ENCODE results near the gene PRR19. TPM values are rescaled to one million over a fixed set of nuclear protein-coding genes. Genes with fewer than 3 reads are reported as not detected.

The PRR19 gene
- total RNA-seq, 1 donor from 2014 or later: 0.13 TPM

GRCh38 chr19:42294471-42295137 lies 7.3 kb upstream of the PRR19 start:
- DNase-seq (ENCODE audit: low read depth in 2 of 2): no peak

GRCh38 chr19:42295342-42295741 lies 6.6 kb upstream of the PRR19 start:
- no peak for DNase-seq (ENCODE audit: low read depth in 2 of 2)

GRCh38 chr19:42295831-42296525 lies 6.0 kb upstream of the PRR19 start:
- peak in 1 of 2 donors; percentile 68 for DNase-seq (ENCODE audit: low read depth in 2 of 2)

GRCh38 chr19:42297039-42297438 lies 4.9 kb upstream of the PRR19 start:
- no peak for DNase-seq (ENCODE audit: low read depth in 2 of 2)

DNA sequence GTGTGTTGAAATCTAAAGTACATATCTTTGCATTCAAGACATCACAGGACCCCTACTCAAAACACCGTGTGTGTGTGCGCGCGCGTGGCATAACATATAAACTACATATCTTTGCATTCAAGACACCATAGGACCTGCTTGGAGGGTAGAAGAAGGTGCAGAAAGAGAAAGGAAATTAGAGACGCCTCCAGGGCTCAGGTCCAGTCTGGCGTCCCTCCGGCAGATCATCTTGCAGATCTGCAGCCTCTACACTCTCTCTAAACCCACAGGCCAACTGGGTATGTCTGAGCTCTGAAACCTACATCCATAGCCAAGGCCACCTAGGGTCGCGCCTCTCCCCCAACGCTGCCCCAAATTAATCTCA lies 1.2 kb downstream of the PRR19 start:
- no peak for DNase-seq (ENCODE audit: low read depth in 2 of 2)

DNA sequence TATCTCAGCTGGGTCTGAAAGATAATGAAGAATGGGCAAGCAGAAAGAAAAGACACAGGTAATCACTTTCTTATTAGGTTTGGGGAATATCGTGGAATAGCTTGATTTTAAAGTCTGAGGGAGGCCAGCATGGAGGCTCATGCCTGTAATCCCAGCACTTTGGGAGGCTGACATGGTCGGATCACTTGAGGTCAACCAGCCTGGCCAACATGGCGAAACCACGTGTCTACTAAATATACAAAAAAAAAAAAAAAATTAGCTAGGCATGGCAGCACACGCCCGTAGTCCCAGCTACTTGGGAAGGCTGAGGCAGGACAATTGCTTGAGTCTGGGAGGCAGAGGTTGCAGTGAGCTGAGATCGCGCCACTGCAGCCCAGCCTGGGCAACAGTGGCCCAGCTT lies 1.9 kb downstream of the PRR19 start:
- no peak for DNase-seq (ENCODE audit: low read depth in 2 of 2)

GRCh38 chr19:42306646-42307045 lies 4.7 kb downstream of the PRR19 start:
- DNase-seq (ENCODE audit: low read depth in 2 of 2): no peak

DNA sequence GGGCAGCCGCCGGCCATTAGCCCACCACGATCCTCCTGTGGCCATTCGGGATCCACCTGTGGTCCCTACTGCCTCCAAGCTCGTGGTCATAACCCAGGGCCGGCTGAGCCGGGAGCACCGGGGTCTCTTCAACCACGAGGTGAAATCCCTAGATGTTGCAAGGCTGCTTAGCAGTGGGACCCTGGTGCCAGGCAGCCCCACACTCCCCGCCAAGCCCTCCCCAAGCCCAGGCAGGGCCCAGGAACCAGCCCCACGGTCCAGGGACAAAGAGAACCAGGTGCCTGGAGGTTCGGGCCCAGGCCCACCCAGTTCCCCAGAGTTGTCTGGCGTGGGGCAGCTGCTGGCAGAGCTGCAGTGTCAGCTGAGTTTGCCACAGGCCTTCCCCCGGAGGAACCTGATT lies 7.8 kb downstream of the PRR19 start:
- DNase-seq (ENCODE audit: low read depth in 2 of 2): no peak

GRCh38 chr19:42311657-42312056 lies 9.7 kb downstream of the PRR19 start:
- DNase-seq (ENCODE audit: low read depth in 2 of 2): no peak

DNA sequence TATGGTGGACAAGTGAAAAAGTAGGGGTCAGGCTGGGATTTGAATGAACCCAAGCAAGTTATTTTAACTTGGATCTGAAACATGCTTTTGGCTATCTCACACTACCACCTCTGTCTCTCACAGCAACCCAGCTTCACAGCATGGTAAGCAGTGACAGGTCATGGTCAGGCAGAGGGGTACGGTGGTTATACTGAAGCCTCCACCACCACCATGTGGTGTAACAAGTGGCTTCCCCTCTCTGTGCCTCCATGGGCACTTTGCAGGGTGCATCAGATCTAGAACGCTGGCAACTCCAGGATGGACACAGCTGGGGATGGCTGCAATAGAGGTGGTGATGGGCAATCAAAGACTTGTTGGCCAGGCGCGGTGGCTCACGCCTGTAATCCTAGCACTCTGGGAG lies 10.4 kb downstream of the PRR19 start:
- DNase-seq (ENCODE audit: low read depth in 2 of 2): no peak

DNA sequence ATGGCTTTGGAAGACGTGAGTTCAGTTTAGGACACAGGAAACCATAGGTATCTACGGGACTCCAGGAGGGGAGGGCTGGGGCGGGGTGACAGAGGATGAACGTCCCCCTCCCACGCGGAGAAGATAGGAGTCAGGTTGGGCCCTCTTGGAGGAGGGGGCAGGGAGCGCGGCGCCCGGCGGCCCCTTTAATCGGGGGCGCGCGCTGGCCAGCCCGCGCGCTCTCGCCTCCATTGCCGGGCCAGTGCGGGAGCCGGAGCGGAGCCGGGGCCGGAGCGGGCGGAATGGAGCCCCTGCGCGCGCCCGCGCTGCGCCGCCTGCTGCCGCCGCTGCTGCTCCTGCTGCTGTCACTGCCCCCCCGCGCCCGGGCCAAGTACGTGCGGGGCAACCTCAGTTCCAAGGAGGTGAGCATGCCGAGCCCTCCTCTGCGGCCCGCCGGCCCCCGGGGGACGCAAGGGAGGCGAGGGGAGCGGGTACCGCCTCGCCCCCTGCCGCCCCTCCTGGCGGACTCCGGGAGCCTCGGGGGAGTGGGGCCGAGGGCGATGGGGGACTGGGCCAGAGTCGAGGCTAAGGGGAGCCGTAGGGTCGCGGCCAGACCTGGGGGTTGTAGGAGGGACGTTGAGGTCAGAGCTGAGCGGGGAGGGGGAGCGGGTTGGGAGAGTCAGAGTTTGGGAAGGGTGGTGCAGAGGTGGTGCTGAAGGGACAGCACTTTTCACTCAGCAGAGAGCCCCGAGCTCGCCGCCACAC lies 11.3 kb downstream of the PRR19 start, which contains the start of gene TMEM145:
Gene TMEM145, plus strand, starts transcription at position 214 of the 744 bp plus-strand sequence. Its CDS starts 68 bp downstream, at position 282.
- peak in 1 of 2 donors; percentile 56 for DNase-seq (ENCODE audit: low read depth in 2 of 2)

DNA sequence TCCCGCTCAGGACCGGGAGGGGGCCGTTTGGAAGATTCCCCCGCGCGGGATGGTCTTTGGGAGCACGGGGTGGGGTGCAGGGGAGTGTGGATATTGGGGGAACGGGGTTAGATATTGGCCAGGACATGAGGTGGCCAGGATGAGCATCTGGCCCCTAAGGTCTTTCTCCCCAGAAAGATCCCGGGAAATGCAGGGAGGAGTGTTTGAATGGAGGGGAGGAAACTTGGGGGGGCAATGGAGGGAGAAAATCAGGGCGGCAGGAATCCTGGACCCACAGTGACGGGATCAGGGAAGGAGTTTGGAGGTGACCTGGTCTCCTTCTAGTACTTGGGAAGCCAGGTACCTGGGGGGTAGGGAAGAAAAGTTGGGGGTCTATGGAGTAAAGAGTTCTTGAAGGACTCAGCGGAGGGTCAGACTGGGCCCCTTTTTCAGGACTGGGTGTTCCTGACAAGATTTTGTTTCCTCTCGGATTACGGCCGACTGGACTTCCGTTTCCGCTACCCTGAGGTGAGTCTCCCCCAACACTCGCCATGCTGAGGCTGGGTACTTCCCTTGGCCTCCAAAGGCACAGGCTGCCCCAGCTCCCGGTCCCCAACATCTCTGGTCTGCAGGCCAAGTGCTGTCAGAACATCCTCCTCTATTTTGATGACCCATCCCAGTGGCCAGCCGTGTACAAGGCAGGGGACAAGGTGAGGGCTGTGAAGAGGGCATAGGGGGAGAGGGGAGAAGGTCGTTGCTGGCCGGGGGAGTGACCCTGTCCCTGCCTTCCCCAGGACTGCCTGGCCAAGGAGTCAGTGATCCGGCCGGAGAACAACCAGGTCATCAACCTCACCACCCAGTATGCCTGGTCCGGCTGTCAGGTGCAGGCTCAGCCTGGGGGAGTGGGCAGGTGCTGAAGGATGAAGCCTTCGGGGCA lies 12.2 kb downstream of the PRR19 start:
- DNase-seq (ENCODE audit: low read depth in 2 of 2): no peak

DNA sequence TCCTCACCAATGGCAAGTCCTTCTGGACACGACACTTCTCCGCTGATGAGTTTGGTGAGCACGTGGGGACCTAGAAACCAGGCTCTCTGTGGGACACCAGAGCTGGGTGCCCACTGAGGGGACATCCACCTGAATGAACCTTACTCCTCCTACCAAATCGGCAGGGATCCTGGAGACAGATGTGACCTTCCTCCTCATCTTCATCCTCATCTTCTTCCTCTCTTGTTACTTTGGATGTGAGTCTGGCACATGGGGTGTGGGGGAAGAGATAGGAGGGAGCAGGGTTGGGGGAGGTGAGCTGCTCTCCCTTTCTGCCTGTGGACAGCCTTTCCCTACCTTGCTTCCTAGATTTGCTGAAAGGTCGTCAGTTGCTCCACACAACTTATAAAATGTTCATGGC lies 13.1 kb downstream of the PRR19 start:
- no peak for DNase-seq (ENCODE audit: low read depth in 2 of 2)

DNA sequence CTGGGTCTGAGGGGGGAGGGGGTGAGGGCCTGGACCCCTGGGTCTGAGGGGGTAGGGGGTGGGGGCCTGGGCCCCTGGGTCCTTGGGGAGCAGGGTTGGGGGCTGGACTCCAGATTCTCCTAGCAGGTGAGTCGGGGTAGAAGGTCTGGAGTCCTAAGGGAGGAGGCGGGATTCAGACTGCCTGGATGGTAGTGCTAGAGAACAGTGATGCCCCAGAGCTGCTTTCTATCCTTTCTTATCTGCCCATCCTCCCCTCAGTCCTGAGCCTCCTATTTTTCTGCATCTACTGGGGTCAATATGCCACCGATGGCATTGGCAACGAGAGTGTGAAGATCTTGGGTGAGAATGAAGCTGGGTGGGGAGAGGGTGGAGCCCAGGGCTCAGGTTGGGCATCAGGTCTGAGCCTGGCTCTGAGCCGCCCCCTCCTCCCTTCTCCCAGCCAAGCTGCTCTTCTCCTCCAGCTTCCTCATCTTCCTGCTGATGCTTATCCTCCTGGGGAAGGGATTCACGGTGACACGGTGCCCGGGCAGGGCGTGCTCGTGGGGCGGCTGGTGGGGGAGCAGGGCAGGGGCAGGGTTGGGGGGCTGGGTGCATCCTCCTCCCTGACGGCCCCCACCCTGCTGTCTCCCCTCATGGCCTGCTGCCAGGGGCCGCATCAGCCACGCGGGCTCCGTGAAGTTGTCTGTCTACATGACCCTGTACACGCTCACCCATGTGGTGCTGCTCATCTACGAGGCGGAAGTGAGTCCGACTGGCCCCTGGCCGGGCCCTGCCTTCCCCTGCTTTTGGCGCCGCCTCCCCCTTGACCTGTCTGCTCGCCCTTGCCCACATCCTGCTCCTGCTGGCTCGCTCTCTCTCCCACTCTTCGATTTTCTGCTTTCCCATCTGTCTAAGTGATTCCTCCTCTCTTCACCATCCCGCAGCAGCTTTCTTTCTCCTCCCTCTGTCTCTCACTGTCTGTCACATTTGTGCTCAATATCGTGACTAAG lies 14.6 kb downstream of the PRR19 start:
- DNase-seq (ENCODE audit: low read depth in 2 of 2): no peak

- DNase-seq (ENCODE audit: low read depth in 2 of 2): no peak
Observed at GRCh38 chr19:42317535-42317934, 15.6 kb downstream of the PRR19 start.

DNA sequence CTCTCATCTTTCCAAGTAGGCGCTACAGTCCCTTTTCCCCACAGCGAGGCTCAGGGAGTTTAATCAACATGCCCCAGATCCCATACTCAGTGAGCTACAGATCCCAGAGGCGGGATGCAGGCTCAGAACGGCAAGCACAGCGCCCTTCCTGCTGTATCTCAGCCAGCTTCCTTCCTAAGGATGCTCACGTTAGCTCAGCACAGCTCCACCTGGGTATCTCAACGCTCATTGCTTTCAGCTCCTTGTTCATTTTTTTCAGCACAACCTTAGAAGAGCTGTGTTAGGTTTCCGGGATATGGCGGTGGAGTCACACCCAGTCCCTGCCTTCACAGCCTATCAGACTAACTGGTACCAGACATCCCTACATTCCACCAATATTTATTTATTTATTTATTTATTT lies 20.4 kb downstream of the PRR19 start:
- no peak for DNase-seq (ENCODE audit: low read depth in 2 of 2)

GRCh38 chr19:42323473-42323851 lies 21.5 kb downstream of the PRR19 start:
- DNase-seq (ENCODE audit: low read depth in 2 of 2): no peak

DNA sequence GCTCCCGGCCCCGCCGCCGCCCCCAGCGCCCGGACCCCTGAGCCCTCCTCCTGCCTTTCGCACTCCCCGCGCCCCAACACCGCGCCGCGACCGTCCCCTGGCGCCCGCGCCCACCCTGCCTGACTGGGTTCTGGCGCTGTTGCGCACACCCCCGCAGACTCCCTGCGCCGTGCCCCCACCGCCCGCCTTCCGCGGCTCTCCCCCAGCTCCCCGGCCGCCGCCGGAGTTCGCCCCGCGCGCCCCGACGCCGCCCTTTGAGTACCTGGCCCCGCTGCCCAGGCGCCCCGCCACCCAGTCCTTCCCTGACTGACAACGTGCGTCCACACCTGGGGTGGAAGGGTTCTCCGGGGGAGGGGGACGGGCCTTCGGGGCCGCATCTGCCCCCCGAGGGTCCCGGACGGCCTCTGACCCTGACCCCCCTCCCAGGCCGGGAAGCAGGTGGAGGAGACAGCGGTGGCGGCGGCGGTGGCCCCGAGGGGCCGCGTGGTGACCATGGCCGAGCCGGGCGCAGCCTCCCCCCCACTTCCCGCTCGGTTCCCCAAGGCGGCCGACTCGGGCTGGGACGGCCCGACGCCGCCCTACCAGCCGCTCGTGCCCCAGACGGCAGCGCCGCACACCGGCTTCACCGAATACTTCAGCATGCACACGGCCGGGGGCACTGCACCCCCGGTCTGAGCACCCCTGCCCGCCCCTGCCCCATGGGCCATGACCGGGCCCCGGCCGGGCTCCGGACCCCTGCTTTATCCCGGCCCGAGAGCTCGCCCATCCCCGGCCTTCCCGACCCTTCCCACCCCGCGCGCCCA lies 22.1 kb downstream of the PRR19 start:
- no peak for DNase-seq (ENCODE audit: low read depth in 2 of 2)

DNA sequence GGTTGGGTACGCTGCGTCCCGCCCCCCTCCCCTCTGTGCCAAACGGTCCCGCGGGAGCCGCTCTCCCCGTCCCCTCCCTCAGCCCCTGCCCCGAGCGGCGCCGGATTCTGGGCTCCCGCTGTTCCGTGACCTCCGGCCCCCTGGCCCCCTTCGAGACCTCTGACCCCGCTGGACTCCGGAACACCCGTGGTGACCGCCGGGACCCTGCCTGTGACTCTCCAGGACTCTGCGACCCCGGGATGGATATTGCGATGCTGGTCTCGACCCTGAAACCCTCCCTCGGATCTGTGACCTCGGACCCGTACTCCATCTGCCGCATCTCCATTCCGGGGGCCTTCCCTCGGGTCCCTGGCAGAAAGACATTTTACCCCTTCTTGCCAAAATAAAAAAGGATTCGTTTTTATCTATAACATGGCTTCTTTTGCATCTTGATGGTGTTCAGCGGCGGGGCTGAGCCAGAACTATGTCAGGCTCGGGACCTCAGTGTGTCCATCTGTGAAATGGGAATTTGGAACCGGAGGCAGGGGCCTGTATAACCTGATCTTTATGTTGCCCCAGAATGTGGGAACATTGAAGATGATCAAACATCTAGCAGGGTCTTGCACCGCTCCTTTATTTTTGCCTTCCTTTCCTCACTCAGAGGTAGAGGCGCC lies 22.8 kb downstream of the PRR19 start:
- no peak for DNase-seq (ENCODE audit: low read depth in 2 of 2)

All from dermis microvascular lymphatic vessel endothelial cell (primary cell).